Measurements from ENCODE around the gene BZW1.

Gene BZW1

DNA sequence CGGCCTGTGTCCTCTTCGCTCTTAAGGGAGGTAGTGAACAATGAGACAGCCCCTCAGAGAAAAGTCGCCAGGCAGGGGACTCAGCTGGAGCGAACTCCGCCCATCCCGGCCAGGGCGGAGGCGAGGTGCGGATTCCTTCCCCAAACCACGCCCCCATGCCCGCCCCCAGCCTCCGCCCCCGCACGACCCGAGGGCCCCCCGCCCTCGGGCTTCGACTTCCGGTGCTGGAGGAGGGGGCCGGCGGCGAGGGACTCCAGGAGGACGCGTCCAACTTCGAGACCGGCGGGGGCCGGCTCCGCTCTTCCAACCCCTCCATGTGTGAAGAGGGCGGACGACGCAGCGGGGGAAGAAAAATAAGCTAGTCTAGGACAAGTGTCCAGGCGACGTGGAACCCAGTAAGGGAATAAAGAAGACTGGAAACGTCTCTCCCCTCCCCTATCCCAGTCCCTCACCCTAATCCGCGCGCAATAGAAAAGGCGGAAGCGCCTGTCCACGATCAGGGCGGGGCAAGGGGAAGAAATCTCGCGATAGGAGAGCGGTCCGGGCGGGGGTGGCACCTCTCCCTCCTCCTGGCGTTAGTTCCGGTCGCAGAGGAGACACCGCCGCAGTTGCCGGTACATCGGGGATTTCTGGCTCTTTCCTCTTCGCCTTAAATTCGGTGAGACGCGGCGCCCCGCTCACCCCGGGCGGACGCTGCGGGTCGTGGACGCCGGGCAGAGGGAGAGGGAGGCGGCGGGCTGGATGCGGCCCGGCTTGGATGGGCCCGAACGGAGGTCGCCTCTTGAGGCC, at the start of gene BZW1:
Gene BZW1, plus strand, starts transcription at position 578 of the 789 bp plus-strand sequence. CDS start 1,308 bp downstream, outside the sequence.
- DNase-seq, result peak; percentile 95 to 100 (median 98)

DNA sequence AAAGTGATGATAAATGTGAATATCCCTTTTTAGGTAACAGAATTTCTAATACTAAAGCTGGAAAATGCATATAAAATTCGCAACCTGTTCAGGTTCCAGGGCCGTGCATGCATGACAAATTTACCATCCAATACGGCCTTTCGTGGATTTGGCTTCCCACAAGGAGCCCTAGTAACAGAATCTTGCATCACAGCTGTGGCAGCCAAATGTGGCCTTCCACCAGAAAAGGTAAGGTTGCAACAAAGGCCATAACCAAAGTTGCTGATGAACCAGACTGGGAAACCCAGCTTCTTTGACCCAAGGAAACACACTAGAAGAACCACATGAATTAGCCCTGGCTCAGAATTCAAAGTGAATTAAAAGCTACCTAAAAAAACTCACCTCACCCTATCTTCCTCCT, 49.6 kb upstream of the BZW1 start:
- DNase-seq, result no peak

DNA sequence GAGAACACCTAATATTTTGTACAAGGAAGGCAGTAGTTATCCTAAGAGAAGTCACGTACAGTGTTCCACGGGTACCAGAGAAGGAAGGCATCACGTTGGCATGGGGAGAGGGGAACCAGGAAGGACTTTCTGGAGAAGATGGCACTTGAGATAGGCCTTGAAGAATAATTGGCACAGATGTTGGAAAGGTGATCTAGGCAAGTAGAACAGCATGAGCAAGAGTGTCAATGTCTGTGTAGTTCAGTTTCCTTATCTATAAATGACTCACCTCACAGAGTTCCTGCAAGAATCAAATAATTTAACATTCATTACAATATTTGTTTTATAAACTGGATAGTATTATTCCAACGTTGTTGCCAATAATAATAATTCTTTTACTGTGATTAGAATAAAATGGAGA, 48.3 kb upstream of the BZW1 start:
- no peak for DNase-seq

DNA sequence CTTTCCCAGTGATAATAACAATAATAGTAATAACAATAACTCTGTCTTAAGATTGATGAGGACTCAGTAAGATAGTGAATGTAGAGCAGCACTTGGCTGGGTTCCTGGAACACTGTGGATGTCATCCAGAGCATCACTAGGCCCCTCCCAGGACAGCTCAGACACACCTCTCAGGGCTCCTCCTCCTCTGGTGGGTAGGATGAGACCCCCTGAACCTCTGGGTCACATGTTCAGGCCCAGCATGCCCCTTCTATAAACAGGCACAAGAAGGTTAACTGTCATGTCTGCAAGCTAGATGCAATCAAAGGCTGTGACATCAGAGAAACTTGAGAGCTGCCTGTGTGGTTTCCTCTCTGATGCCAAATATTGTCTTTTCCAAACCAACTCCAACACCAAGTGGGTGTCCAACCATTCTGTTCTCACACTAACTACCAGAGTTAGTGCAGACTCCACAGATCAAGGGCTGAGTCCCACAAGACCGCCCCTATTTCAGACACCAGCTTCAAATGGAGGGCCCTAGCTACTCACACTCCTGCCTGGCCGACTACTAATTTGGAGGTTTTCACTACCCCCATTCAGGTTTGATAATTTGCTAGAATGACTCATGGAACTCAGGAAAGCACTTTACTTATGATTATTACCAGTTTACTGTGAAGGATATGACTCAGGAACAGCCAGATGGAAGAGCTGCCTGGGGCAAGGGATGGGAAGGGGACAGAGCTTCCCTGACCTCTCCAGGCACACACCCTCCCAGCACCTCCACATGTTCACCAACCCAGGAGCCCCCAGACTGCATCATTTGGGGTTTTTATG, 46.4 kb upstream of the BZW1 start:
- DNase-seq, result no peak

DNA sequence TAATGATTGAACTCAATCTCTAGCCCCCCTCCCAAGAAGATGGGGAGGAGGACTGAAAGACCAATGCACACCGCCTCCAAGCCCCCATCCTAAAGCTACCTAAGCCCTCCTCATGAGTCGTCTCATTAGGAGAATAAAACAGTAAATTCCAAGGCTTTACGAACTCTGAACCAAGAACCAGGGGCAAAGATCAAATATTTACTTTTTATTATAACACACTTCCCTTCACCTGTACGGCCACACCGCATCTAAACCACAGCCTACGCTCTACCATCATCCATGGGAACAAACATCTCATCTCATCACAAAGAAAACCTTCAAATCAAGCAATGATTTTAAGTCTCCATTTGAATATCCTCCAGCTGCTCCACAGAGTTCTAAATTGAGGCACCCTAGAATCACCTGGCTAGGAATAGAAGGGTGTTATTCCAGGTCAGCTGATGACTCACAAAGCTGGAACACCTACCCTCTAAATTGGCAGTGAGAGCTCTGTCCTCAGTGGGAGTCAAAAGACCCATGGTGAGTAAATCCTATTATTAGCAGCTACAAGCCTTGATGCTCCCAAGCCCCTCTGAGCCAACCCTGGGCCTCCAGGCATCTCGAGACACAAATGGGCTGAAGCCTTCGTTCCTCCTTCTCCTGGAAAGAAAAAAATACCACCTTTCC, 45.6 kb upstream of the BZW1 start:
- no peak for DNase-seq

DNA sequence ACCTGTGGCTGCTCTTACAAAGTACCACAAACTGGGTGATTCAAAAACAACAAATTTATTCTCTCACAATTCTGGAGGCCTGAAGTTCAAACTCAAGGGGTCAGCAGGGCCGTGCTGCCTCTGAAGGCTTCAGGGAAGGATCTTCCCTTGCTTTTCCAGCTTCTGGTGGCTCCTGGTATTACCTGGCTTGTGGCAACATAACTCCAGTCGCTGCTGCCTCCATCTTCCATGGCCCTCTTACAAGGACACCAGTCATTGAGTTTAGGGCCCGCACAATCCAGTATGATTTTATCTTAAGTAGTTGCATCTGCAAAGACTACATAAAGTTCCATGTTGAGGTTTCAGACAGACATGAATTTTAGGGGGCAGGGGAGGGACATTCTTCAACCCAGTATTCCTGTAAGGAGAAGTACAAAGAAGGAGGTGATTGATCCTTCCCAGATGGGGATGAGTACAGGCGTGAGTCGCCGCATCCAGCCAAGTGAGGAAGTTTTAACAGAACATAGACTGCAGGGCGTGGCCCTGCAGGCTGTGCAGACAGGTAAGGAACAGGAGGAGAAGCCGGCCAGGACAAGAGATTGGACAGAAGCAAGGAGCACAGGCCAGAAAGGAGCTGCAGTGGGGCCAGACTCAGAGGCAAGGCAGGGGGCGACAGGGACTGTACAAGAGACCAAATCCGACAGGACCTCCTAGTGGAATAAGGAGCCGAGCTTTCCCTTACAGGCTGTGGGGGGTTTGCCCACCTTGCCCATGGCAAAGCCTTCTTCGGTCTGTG, 44.4 kb upstream of the BZW1 start:
- no peak for DNase-seq

DNA sequence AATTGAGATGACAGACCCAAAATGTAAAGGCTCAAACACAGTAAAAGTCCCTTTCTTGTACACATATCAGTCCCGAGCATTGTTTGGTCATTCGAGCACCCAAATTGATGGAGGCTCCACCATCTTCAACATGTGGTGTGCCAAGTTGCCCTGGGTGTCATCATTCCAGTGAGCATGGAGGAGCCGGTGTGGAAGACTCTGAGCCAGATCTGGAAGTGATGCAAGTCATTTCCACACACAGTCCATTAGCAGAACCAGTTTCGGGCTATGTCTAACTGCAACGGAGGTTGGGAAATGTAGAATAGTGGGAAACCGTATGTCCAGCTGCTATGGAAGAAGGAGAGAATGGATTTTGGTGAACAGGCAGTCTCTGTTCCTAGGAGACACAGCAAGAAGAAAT, 40.9 kb upstream of the BZW1 start:
- DNase-seq, result no peak

DNA sequence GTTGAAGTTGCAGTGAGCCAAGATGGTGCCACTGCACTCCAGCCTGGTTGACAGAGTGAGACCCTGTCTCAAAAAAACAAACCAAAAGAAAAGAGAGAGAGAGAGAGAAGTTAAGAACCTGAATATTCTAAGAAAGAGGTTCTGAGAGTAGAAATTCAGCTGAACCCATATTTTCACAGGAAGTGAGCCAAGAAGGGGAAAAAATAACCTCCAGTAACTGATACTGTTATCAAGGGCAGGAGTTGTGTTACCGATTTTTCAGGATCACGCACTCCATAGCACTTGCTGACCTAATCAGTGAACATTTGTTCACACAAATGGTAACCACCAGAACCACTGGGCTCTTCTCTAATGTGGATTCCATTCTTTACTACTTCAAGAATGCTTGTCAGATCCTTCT, 39.1 kb upstream of the BZW1 start:
- DNase-seq, result no peak

DNA sequence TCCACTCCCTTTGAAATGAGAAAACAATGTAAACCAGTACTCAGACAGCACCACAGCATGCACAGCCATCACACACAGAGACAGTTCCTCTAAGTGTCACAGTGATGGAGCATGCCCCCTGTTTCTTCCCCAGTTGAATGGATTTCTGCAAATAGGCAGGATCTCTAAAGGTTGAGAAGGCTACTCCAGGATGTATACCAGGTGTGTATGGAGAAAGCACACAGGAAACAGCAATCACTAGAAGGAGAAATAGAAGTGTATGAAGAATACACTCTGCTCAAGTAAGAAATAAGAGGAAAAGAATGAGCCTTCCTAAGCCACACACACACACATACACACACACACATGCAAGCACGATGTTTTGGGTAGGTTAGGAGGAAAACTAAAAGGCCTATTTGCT, 38.6 kb upstream of the BZW1 start:
- DNase-seq, result no peak

DNA sequence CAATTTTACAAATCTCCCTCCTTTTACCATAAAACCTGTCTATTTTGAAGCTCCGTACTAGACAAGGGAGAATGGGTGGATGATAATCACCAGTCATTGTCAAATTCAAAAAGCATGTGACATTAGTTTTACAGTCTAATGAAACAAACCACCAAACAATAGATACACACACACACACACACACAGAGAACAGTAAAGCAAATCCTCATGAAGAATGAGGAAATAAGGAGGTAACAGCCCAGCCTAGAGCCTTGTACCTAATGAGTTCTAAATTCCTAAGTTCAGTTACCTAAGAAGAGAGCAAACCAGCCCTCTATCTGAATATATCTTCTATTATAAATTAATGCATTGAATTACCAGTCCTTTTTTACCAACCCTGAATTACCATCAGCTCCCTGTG, 36.8 kb upstream of the BZW1 start:
- no peak for DNase-seq

DNA sequence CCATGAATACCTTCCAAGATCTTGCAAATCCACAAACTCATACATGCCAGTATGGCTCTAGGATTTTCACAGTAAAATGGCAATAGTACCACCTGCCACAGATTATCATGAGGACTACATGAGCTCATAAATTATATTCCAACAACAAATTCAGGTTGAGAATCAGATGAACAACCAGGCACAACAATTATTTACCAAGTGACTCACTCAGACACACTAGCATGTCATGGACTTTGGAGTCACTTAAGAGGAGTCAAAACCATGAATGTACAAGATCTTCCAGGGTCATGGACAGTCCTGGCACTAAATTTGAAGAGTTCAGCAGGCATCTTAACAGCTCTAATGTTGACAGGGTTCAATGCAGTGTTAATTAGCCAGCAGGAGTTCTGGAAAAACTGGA, 34.4 kb upstream of the BZW1 start:
- DNase-seq, result no peak

DNA sequence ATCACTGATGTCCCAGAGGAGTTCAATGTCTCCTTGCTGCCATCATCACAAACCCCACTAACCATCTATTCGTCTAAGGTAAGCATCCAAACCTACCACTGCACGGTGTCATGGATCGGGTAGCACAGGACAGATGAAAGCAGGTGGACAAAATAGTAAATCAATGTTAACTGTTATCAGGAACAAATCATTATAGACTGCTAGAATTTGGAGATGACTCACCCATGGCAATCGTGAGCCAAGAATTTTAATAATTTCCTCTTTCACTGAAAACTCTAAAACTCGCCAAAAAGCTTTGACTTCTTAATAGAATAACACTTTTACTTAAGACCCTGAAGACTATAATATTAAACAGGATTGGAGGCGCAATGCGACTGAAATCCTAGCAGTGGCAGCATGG, 33.7 kb upstream of the BZW1 start:
- no peak for DNase-seq

DNA sequence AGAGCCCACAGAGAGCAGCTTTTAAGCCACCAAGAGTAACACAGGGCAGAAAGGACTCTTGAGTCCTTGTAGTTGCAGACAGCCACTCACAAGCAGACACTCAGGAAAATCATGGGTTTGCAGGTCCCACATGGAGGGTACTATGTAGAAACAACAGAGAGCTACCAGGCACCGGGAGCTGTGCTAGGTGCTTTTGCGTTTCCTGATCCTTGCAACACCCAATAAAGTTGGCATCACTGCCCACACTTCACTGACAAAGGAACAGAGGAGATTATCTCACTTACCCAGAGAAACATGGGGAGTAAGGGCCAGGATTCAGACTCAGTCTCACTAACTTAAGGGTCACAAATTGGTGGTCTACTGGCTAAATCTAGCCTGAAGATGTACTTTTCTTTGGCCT, 32.5 kb upstream of the BZW1 start:
- DNase-seq, result no peak

DNA sequence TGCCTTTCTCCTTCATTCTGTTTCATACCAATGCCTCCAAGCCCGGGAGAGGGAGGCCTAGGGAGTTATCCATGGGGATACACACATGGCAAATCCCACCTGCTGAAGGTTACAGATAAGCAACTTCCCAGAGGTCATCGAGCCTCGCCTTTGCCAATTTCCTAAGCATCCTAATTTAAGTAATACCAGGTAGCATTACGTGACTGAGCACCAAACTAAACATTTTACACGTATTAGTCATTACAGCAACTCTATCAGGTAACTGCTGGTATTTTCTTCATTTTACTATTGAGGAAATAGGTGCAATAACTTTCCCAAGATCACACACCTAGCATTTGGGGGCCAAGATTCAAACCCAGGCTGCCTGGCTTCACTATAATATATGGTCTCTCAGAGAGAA, 30.1 kb upstream of the BZW1 start:
- DNase-seq, result no peak

DNA sequence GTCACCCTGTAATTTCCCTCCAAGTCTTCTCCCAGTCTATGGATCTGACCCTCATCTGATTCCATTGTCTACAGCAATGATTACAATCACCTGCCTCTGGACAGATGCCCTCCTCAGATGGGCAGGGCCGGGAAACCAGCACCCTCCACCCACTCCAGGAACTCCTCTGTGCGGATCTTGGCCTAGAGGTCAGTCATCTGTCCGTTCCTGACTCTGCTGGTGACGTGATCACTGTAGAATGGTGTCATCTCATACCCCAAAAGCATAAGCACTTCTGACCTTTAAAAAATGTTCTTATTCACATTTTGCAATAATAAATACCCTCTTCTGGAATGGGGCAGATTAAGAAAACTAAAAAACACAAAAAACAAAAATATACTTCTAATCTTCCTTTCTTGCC, 29.5 kb upstream of the BZW1 start:
- DNase-seq, result no peak

DNA sequence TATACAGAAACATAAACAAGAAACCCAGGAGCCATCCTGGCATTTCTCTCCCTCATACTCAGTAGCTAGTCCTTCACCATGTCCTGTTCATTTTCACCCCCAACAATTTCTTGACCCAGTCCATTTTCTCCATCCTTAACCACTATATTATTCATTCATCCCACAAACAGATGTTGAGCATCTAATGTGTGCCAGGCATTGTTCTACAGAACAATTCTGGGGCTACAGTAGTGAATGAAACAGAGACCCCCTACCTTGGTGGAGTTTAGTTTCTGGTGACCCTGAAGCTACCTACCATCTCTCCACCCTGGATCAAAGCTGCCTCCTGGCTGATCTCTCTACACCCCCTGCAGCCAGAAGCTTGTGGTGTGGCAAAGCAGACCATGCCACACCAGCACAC, 27.5 kb upstream of the BZW1 start:
- DNase-seq, result no peak

DNA sequence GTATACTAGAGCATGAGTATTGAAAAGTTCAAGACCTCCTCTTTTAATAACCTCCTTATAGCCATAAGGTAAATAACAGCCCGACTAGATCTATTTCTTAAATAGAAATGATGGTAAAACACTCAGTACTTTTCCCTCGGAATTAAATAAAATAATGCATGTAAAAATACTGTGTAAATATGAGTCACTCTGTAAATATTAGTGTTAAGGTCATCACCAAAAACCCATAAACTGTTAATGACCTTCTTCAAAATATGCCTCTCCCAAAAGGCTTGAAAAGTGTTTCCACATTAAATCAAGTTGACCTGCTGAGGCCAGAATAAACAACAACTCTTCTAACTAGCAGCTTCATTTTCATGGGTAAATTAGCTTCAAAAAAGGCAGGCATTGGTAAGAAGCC, 25.3 kb upstream of the BZW1 start:
- DNase-seq, result no peak

DNA sequence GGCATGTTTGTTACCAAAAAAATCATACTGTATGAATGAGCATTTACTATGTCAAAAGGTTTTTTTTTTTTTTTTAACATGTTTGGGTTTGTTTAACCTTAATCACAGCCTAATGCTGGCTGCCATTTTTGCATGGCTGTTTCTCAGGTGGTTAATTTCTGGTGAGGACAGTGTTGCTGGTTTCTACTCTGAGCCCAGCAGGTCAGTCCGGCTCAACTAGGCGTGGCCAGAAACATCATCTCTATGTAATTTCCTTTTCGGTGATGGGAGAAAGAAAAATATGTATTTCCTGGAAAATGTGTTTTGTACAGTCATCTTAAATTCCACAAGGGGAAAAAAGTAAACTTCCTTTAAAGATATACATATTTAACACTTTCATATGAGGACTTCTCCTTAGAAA, 24.9 kb upstream of the BZW1 start:
- no peak for DNase-seq

DNA sequence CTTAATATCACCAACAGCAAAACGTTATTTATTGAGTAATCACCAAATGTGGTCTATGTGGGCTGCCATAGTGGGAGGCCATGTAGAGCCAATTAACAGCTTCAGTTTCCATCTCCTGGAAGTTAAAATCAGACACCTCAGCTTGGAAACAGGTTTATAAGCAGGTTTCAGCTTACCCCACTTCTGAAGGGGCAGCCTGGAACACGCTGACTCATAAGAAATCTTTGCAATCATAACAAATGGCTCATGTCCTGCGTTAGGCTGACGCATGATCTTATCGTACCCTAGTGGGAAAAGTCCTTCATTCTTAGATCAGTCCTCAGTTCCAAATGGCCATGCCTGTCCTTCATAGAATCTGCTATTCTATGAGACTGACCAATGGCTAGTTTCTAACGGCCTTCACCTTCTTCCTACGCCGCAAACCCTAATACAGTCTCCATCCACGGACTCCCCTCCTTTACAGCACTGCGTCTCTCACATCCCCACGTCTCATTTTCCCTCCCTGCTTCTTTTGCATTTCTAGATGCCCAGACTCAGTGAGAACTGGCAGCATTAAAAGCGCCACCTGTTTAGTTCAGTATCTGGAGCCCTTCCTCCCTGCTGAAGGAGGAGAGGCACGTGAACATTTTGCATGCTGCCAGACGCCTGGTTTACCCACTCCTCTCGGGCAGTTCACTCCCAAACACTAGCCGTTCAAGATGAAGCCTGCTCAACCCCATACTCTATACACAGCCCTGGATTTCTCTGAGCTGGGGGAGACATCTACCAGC, 24.2 kb upstream of the BZW1 start:
- no peak for DNase-seq

DNA sequence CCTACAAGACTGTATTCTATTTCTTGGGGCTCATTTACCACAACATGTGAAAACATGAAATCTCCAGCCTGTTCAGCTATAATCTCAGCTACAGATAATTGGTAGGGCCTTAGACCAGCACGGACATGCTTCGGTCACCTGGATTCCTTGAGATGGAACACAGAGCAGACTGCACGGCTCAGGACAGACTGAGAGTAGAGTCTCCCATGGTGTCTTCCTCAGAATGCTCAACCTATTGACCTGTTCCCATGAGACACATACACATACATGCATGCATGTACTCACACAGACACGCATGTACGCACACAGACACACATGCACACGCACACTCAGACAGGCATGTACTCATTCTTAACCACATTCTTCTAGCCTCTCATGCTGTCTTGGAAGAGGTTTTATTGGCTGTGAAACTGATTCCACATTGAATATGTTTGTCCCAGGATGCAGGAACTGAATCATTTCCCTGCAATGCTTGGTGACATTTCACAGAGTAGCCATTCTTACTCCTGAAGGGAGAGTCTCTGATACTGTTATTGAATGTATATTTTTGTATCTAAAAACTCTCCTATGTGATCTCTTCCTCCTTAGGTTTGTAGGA, 23.5 kb upstream of the BZW1 start:
- no peak for DNase-seq

DNA sequence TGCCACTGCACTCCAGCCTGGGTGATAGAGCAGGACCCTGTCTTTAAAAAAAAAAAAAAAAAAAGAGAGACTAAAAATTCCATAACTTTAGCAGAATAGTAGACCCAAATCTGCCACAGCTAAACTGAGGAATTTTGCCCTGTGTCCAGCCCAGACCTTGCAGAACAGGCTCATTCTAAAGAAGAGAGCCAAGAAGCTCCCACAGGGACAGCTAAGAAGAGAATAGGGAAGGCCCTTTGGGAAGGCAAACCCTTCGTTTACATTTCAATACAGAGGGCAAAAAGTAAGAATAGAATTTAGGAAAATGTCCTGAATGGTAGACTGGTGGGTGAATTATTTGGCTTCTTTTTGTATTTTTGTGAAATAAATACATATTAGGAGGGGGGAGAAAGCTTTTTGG, 21.5 kb upstream of the BZW1 start:
- no peak for DNase-seq

DNA sequence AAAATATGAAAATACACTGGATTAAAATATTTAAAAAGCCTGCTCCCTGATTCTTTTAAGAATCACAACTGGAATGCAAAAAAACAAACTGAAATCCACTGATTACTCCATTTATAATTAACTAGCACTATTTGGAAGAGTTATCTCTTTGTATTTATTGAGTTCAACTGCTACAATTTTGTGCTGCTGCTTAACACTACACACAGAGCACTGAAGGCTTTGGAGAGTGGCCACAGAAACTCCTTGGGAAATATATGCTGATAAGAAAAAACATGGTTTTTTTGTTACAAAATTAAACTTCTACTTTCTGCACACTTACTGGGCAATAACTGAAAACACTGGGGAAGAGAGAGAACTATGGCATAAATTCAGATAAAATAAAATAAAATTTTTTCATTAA, 19.8 kb upstream of the BZW1 start:
- DNase-seq, result no peak
